ENCODE data around the gene ATP13A5. TPM values are rescaled to one million over a fixed set of nuclear protein-coding genes. Genes with fewer than 3 reads are reported as not detected.

Gene ATP13A5
- not detected in 3 replicates for total RNA-seq
- long read RNA-seq: 0 reads

GRCh38 chr3:193378706-193379105 is at the start of gene ATP13A5:
Gene ATP13A5 (minus strand): TSS chr3:193378753. CDS start chr3:193378725, 28 bp downstream.
- Mint-ChIP-seq H3K36me3 (ENCODE audit: low read depth) (no peaks in the 10 kb centered on the region), H3K27ac (ENCODE audit: unreplicated experiment) (no peak within 1 kb of the TSS), H3K4me1 (ENCODE audit: low read depth) (no peaks in the 10 kb centered on the region), H3K27me3 (ENCODE audit: low read depth) (peaks cover 5% of the 10 kb centered on the region), H3K4me3 (ENCODE audit: unreplicated experiment) (no peak within 1 kb of the TSS), H3K9me3 (ENCODE audit: low read depth) (peaks cover 4% of the 10 kb centered on the region)
- DNase-seq (ENCODE audit: low spot score): no peak
- TF ChIP-seq CTCF (IDR thresholded peaks at IDR 0.05): no peak

- H3K36me3 Mint-ChIP-seq (ENCODE audit: low read depth): peaks cover 3% of the 10 kb centered on the region
- no peak for DNase-seq (ENCODE audit: low spot score)
- no peak overlapping the region for H3K4me3 Mint-ChIP-seq (ENCODE audit: unreplicated experiment)
- no peak for TF ChIP-seq CTCF (IDR thresholded peaks at IDR 0.05)
- H3K9me3 Mint-ChIP-seq (ENCODE audit: low read depth): peaks cover 58% of the 10 kb centered on the region
- no peak overlapping the region for H3K27ac Mint-ChIP-seq (ENCODE audit: unreplicated experiment)
- H3K4me1 Mint-ChIP-seq (ENCODE audit: low read depth): no peaks in the 10 kb centered on the region
- no peaks in the 10 kb centered on the region for H3K27me3 Mint-ChIP-seq (ENCODE audit: low read depth)
These were observed 40.2 kb upstream of the ATP13A5 start for GRCh38 chr3:193418576-193419373.

GRCh38 chr3:193416629-193417028 is 38.1 kb upstream of the ATP13A5 start:
- Mint-ChIP-seq H3K4me1 (ENCODE audit: low read depth) (no peaks in the 10 kb centered on the region), H3K36me3 (ENCODE audit: low read depth) (peaks cover 3% of the 10 kb centered on the region), H3K27me3 (ENCODE audit: low read depth) (no peaks in the 10 kb centered on the region), H3K27ac (ENCODE audit: unreplicated experiment) (no peak overlapping the region), H3K4me3 (ENCODE audit: unreplicated experiment) (no peak overlapping the region), H3K9me3 (ENCODE audit: low read depth) (peaks cover 46% of the 10 kb centered on the region)
- no peak for TF ChIP-seq CTCF (IDR thresholded peaks at IDR 0.05)
- DNase-seq (ENCODE audit: low spot score): no peak

- H3K4me3 Mint-ChIP-seq (ENCODE audit: unreplicated experiment): no peak overlapping the region
- no peak overlapping the region for H3K27ac Mint-ChIP-seq (ENCODE audit: unreplicated experiment)
- no peaks in the 10 kb centered on the region for H3K36me3 Mint-ChIP-seq (ENCODE audit: low read depth)
- H3K4me1 Mint-ChIP-seq (ENCODE audit: low read depth): no peaks in the 10 kb centered on the region
- no peaks in the 10 kb centered on the region for H3K9me3 Mint-ChIP-seq (ENCODE audit: low read depth)
- no peak for DNase-seq (ENCODE audit: low spot score)
- no peak for TF ChIP-seq CTCF (IDR thresholded peaks at IDR 0.05)
- peaks cover 8% of the 10 kb centered on the region for H3K27me3 Mint-ChIP-seq (ENCODE audit: low read depth)
These were observed 29.1 kb upstream of the ATP13A5 start for GRCh38 chr3:193407688-193408087.

GRCh38 chr3:193407112-193407511 is 28.6 kb upstream of the ATP13A5 start:
- H3K27me3 Mint-ChIP-seq (ENCODE audit: low read depth): peaks cover 8% of the 10 kb centered on the region
- H3K4me3 Mint-ChIP-seq (ENCODE audit: unreplicated experiment): no peak overlapping the region
- H3K27ac Mint-ChIP-seq (ENCODE audit: unreplicated experiment): no peak overlapping the region
- DNase-seq (ENCODE audit: low spot score): no peak
- H3K36me3 Mint-ChIP-seq (ENCODE audit: low read depth): no peaks in the 10 kb centered on the region
- H3K9me3 Mint-ChIP-seq (ENCODE audit: low read depth): no peaks in the 10 kb centered on the region
- no peaks in the 10 kb centered on the region for H3K4me1 Mint-ChIP-seq (ENCODE audit: low read depth)
- no peak for TF ChIP-seq CTCF (IDR thresholded peaks at IDR 0.05)

All from chondrocyte (in vitro differentiated cells).